ENCODE results near the gene OR2AG2. TPM values are rescaled to one million over a fixed set of nuclear protein-coding genes. Genes with fewer than 3 reads are reported as not detected.

The OR2AG2 gene
- total and polyA plus RNA-seq, 9 of the 15 experiments (the other 6 are each of a cell fraction or from before 2014, with no cell fraction given), result 0.15 to 0.91 (median 0.55) TPM

DNA sequence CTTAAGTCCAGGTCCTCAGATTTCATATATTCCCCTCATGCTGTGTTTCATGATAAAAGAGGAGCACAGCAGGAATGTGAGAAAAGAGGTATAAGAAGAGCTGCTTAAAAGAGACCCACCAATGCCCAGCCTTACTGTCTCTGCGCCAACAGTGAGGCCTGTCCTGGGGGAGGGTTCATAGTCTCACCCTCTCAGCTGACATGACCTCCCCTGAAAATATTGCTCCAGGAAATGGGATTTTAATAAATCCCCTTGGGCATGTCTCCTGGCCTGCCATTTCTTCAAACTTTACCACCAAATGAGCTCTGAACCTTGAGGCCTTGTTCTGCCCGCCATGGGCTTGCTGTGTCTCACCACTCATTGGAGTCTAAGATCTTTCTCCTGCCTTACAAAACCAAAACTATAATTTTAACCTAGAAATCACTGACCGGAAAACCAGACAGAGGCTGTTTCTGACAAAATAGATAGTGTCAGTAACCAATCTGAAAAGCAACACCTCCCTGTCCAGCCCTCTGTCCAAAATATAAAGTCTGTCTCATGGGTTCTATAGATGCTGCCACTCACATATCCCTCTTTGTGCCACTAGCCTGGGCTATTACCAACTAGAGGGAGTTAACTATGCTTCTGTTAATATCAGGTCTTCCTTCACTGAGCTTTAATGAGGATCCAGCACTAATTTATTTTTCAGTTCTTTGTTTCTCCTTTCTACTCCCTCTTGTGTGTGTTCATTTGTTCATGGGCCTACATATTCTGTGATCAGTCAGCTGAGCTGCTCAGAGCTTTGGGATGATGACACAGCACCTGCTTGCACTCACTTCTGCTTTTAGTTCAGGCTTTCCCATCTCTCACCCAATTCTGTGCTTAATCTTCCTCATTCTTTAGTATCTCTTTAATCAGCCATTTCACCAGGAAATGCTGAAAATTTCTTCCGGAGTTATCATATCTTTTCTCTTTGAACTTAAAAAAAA lies at the start of gene OR2AG2 (continued):
- TF ChIP-seq TAL1 (IDR thresholded peaks at IDR 0.05) (no peak), CCNT2 (IDR thresholded peaks at IDR 0.05; ENCODE audit: borderline replicate concordance, extremely low read depth, insufficient read length, low read depth, low read length) (no peak), SMAD1 (IDR thresholded peaks at IDR 0.05; ENCODE audit: low read depth, low read length, partially characterized antibody) (no peak), NFYB (IDR thresholded peaks at IDR 0.05; ENCODE audit: extremely low read depth, insufficient read length) (no peak), U2AF1 (optimal IDR thresholded peaks at IDR 0.05; ENCODE audit: low read depth, low read length) (no peak)
- TF ChIP-seq, protein P1, sequence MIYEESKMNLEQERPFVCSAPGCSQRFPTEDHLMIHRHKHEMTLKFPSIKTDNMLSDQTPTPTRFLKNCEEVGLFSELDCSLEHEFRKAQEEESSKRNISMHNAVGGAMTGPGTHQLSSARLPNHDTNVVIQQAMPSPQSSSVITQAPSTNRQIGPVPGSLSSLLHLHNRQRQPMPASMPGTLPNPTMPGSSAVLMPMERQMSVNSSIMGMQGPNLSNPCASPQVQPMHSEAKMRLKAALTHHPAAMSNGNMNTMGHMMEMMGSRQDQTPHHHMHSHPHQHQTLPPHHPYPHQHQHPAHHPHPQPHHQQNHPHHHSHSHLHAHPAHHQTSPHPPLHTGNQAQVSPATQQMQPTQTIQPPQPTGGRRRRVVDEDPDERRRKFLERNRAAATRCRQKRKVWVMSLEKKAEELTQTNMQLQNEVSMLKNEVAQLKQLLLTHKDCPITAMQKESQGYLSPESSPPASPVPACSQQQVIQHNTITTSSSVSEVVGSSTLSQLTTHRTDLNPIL (CRISPR knock-in tag; IDR thresholded peaks at IDR 0.05), result no peak
- TF ChIP-seq, protein P2, sequence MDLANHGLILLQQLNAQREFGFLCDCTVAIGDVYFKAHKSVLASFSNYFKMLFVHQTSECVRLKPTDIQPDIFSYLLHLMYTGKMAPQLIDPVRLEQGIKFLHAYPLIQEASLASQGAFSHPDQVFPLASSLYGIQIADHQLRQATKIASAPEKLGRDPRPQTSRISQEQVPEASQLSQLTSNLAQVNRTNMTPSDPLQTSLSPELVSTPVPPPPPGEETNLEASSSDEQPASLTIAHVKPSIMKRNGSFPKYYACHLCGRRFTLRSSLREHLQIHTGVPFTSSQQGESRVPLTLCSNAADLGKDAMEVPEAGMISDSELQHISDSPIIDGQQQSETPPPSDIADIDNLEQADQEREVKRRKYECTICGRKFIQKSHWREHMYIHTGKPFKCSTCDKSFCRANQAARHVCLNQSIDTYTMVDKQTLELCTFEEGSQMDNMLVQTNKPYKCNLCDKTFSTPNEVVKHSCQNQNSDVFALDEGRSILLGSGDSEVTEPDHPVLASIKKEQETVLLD (IDR thresholded peaks at IDR 0.05), result no peak
- TF ChIP-seq, protein P3, sequence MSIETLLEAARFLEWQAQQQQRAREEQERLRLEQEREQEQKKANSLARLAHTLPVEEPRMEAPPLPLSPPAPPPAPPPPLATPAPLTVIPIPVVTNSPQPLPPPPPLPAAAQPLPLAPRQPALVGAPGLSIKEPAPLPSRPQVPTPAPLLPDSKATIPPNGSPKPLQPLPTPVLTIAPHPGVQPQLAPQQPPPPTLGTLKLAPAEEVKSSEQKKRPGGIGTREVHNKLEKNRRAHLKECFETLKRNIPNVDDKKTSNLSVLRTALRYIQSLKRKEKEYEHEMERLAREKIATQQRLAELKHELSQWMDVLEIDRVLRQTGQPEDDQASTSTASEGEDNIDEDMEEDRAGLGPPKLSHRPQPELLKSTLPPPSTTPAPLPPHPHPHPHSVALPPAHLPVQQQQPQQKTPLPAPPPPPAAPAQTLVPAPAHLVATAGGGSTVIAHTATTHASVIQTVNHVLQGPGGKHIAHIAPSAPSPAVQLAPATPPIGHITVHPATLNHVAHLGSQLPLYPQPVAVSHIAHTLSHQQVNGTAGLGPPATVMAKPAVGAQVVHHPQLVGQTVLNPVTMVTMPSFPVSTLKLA (conservative IDR thresholded peaks at IDR 0.05), result no peak
- TF ChIP-seq, protein P4, sequence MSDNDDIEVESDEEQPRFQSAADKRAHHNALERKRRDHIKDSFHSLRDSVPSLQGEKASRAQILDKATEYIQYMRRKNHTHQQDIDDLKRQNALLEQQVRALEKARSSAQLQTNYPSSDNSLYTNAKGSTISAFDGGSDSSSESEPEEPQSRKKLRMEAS (CRISPR knock-in tag; IDR thresholded peaks at IDR 0.05), result no peak

All from K562 (cell line).